K562 (cell line): ENCODE measurements around the gene ANXA3. TPM values are rescaled to one million over a fixed set of nuclear protein-coding genes. Genes with fewer than 3 reads are reported as not detected.

ENCODE experiments used
- CBFB ChIP-seq: sonication (generic); formaldehyde crosslinking; IDR thresholded peaks from 2 replicates; pipeline ENCODE4 v1.4.0; 2020; ENCODE audit warnings: mild to moderate bottlenecking, missing genetic modification reagents
- GMEB1 ChIP-seq: fragments of 250-450 bp; sonication (Bioruptor Pico); IDR thresholded peaks from 2 replicates; pipeline ENCODE4 v1.4.0; 2020; ENCODE audit warnings: mild to moderate bottlenecking
- IRF2 ChIP-seq: sonication (generic); formaldehyde crosslinking; IDR thresholded peaks from 2 replicates; pipeline ENCODE4 v1.8.1; 2022; ENCODE audit warnings: mild to moderate bottlenecking, missing genetic modification reagents
- NONO ChIP-seq, 2 experiments: fragments of 200-400 bp in 1 of 2; fragments of 450-650 bp in 1 of 2; formaldehyde crosslinking in 1 of 2; IDR thresholded peaks; 2 replicates each; pipeline ENCODE4 v1.6.1; 2017; ENCODE audit warnings: low read depth in 2 of 2, mild to moderate bottlenecking in 2 of 2, moderate library complexity in 2 of 2, low read length in 1 of 2
- RBM39 ChIP-seq: fragments of 200-400 bp; formaldehyde crosslinking; optimal IDR thresholded peaks from 2 replicates; pipeline ENCODE3; 2018; ENCODE audit warnings: low read depth, low read length
- REST ChIP-seq, 2 experiments: fragments of 450-650 bp; formaldehyde crosslinking in 1 of 2; IDR thresholded peaks; 2 replicates each; pipeline versions ENCODE4 v1.4.0 to v1.6.1; 2014 to 2020; ENCODE audit warnings: mild to moderate bottlenecking in 2 of 2, borderline replicate concordance in 1 of 2, low read depth in 1 of 2
- SMARCE1 ChIP-seq: fragments of 450-650 bp; IDR thresholded peaks from 2 replicates; pipeline ENCODE4 v1.7.1; 2016; ENCODE audit warnings: mild to moderate bottlenecking
- ZBTB49 ChIP-seq: sonication (generic); formaldehyde crosslinking; IDR thresholded peaks from 2 replicates; pipeline ENCODE4 v1.8.0; 2022; ENCODE audit warnings: missing genetic modification reagents, mild to moderate bottlenecking, borderline replicate concordance
- ZC3H4 ChIP-seq: sonication (generic); formaldehyde crosslinking; IDR thresholded peaks from 2 replicates; pipeline ENCODE4 v1.9.0; 2021; ENCODE audit warnings: missing genetic modification reagents, borderline replicate concordance
- ZFP91 ChIP-seq: sonication (generic); formaldehyde crosslinking; IDR thresholded peaks from 2 replicates; pipeline ENCODE4 v1.8.0; 2022; ENCODE audit warnings: mild to moderate bottlenecking, missing genetic modification reagents
- ZNF354B ChIP-seq: fragments of 250-450 bp; sonication (Bioruptor Pico); IDR thresholded peaks from 2 replicates; pipeline ENCODE4 v1.4.0; 2020
- ZNF41 ChIP-seq: fragments of 250-450 bp; sonication (Bioruptor Pico); conservative IDR thresholded peaks from 2 replicates; pipeline ENCODE4 v1.4.0; 2020; ENCODE audit warnings: mild to moderate bottlenecking
- polyA plus RNA-seq, 8 experiments: library from polyadenylated mRNA; depleted of rRNA in 4 of 8; stranded (reverse) in 5 of 8; unstranded in 3 of 8; fragments of >200 nt; fragmentation: Nextera tagmentation in 2 of 8; fragmentation: Illumina TruSeq in 1 of 8; extraction: Ambion mirVana in 2 of 8; extraction: Trizol in 1 of 8; gene quantifications; 2 replicates each; pipeline versions ENCODE4 v1.2.1 to v1.2.3, GENCODE V29; 2011 to 2014; ENCODE audit warnings: inconsistent platforms in 1 of 8, missing spikeins in 1 of 8
- total RNA-seq, 7 experiments: library from RNA; depleted of rRNA in 6 of 7; stranded (reverse); fragments of >200 nt in 6 of 7; fragmentation: Illumina TruSeq in 2 of 7; extraction: Trizol in 2 of 7; gene quantifications; 2 replicates each; pipeline versions ENCODE4 v1.2.1 to v1.2.3, GENCODE V29; 2011 to 2021; ENCODE audit warnings: low replicate concordance in 1 of 7

Gene ANXA3
- total and polyA plus RNA-seq, 9 of the 15 experiments (the other 6 are each of a cell fraction or from before 2014, with no cell fraction given) = 6.3 to 15.5 (median 9.8) TPM

GRCh38 chr4:78551420-78552351 lies at the start of gene ANXA3 (continued):
- TF ChIP-seq GMEB1 (CRISPR knock-in tag) (no peak), RBM39 (no peak), ZNF354B (no peak), IRF2 (CRISPR knock-in tag) (no peak), ZC3H4 (no peak), ZNF41 (no peak), SMARCE1 (no peak), CBFB (CRISPR knock-in tag) (no peak), NONO (IDR thresholded peaks at IDR 0.05; ENCODE audit: low read depth in 2 of 2, low read length in 1 of 2) (no peak), ZFP91 (CRISPR knock-in tag) (no peak), REST (IDR thresholded peaks at IDR 0.05; ENCODE audit: borderline replicate concordance) (no peak), REST (CRISPR knock-in tag; IDR thresholded peaks at IDR 0.05; ENCODE audit: low read depth) (no peak), ZBTB49 (CRISPR knock-in tag) (no peak)
